ENCODE data around the gene COG5. TPM values are rescaled to one million over a fixed set of nuclear protein-coding genes. Genes with fewer than 3 reads are reported as not detected.

Gene COG5
- total RNA-seq, 4 donors from 2014 or later, result 20.8 to 49.7 (median 25.7) TPM

- peaks cover 35 to 41% of the 10 kb centered on the region in 2 donors for H3K4me1 ChIP-seq
- no peaks in the 10 kb centered on the region for H3K9me3 ChIP-seq
- H3K36me3 ChIP-seq, result no peaks in the 10 kb centered on the region
- peak; percentile 59 for ATAC-seq
- no peak for TF ChIP-seq POLR2A (IDR thresholded peaks at IDR 0.05)
- TF ChIP-seq, protein P1, sequence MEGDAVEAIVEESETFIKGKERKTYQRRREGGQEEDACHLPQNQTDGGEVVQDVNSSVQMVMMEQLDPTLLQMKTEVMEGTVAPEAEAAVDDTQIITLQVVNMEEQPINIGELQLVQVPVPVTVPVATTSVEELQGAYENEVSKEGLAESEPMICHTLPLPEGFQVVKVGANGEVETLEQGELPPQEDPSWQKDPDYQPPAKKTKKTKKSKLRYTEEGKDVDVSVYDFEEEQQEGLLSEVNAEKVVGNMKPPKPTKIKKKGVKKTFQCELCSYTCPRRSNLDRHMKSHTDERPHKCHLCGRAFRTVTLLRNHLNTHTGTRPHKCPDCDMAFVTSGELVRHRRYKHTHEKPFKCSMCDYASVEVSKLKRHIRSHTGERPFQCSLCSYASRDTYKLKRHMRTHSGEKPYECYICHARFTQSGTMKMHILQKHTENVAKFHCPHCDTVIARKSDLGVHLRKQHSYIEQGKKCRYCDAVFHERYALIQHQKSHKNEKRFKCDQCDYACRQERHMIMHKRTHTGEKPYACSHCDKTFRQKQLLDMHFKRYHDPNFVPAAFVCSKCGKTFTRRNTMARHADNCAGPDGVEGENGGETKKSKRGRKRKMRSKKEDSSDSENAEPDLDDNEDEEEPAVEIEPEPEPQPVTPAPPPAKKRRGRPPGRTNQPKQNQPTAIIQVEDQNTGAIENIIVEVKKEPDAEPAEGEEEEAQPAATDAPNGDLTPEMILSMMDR (IDR thresholded peaks at IDR 0.05 in 4 of 5, conservative IDR thresholded peaks at IDR 0.05 in 1 of 5), result no peak
- peak overlapping the region; percentile 92 to 99 (median 98) for H3K27ac ChIP-seq
- in situ Hi-C loops (cut with MboI; ENCODE audit: low sequenced_read_pairs in 4 of 4), result loop anchor here in 1 of 4 donors (25.0 kb wide), 1 partner anchor 376 kb away; no protein-coding TSS in a partner anchor
- H3K4me3 ChIP-seq, result peak overlapping the region; percentile 78 to 99 (median 95)
- DNase-seq, result peak in 1 of 2 donors; percentile 26
- intact Hi-C loops (cut with DNase I; ENCODE audit: low total_unique reads), result loop anchor here (1.0 to 10.0 kb wide), 5 partner anchors 17 to 396 kb away; partner anchors contain the start of genes BCAP29, CBLL1 and HBP1
- no peaks in the 10 kb centered on the region for H3K27me3 ChIP-seq
Measured at GRCh38 chr7:107563081-107563774, 492 bp downstream of the COG5 start.

DNA sequence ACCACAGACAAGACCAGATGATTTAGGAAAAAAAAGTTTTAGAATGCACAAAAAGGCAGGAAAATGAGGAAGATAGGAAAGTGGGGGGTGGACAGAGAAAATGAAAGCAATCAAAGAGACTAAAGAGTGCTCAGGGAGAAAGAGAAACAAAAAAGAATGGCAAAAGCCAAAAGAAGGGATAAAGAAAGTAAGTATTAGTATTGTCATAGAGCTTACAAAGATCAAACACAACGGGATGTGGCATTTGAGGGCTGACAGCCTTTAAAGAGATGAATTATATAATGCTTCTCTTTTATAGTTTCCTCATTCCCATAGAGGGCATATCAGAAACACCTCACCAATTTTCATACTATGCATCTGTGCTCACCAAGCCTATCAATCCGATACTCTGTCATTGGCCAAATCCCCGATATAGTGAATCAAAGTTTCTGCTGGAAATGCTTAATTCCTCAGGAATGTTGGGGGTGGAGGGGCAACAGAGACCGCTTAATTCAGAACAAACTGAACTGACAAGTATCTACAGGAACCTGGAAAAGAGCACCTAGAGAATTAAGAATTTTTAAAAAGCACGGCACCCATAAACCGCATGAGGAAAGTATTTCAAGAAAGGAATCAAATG lies 2.7 kb downstream of the COG5 start:
- DNase-seq, result no peak
- no peaks in the 10 kb centered on the region for H3K9me3 ChIP-seq
- no peak for ATAC-seq
- H3K4me1 ChIP-seq, result peaks cover 35 to 41% of the 10 kb centered on the region in 2 donors
- no peaks in the 10 kb centered on the region for H3K27me3 ChIP-seq
- no peak overlapping the region for H3K4me3 ChIP-seq
- intact Hi-C loops (cut with DNase I; ENCODE audit: low total_unique reads) (loop anchor here (5.0 to 10.0 kb wide), 4 partner anchors 51 to 394 kb away; partner anchors contain the start of genes CBLL1 and HBP1), in situ Hi-C loops (cut with MboI; ENCODE audit: low sequenced_read_pairs in 4 of 4) (loop anchor here in 1 of 4 donors (25.0 kb wide), 1 partner anchor 374 kb away; no protein-coding TSS in a partner anchor)
- no peak overlapping the region for H3K27ac ChIP-seq
- no peak for TF ChIP-seq POLR2A (IDR thresholded peaks at IDR 0.05)
- TF ChIP-seq, protein P1 (IDR thresholded peaks at IDR 0.05 in 4 of 5, conservative IDR thresholded peaks at IDR 0.05 in 1 of 5), result no peak
- H3K36me3 ChIP-seq, result peaks cover 0 to 19% of the 10 kb centered on the region in 2 donors

GRCh38 chr7:107559864-107560263 lies 3.9 kb downstream of the COG5 start:
- no peak for TF ChIP-seq POLR2A (IDR thresholded peaks at IDR 0.05)
- TF ChIP-seq, protein P1 (IDR thresholded peaks at IDR 0.05 in 4 of 5, conservative IDR thresholded peaks at IDR 0.05 in 1 of 5), result no peak
- intact Hi-C loops (cut with DNase I; ENCODE audit: low total_unique reads), result loop anchor here (5.0 to 10.0 kb wide), 4 partner anchors 52 to 393 kb away; partner anchors contain the start of genes CBLL1 and HBP1
- Histone ChIP-seq H3K4me1 (peaks cover 31 to 38% of the 10 kb centered on the region in 2 donors), H3K27me3 (no peaks in the 10 kb centered on the region), H3K36me3 (peaks cover 0 to 20% of the 10 kb centered on the region in 2 donors), H3K9me3 (no peaks in the 10 kb centered on the region), H3K27ac (no peak overlapping the region), H3K4me3 (no peak overlapping the region)
- DNase-seq (no peak), ATAC-seq (no peak)
- in situ Hi-C loops (cut with MboI; ENCODE audit: low sequenced_read_pairs in 4 of 4), result loop anchor here in 1 of 4 donors (25.0 kb wide), 1 partner anchor 373 kb away; no protein-coding TSS in a partner anchor

GRCh38 chr7:107555893-107556292 lies 7.8 kb downstream of the COG5 start:
- no peak for TF ChIP-seq POLR2A (IDR thresholded peaks at IDR 0.05)
- TF ChIP-seq, protein P1 (IDR thresholded peaks at IDR 0.05 in 4 of 5, conservative IDR thresholded peaks at IDR 0.05 in 1 of 5), result no peak
- in situ Hi-C loops (cut with MboI; ENCODE audit: low sequenced_read_pairs in 4 of 4), result loop anchor here in 1 of 4 donors (25.0 kb wide), 1 partner anchor 369 kb away; no protein-coding TSS in a partner anchor
- peaks cover 0 to 29% of the 10 kb centered on the region in 2 donors for H3K36me3 ChIP-seq

More at GRCh38 chr7:107555893-107556292, 7.8 kb downstream of the COG5 start:
- H3K9me3 ChIP-seq, result no peaks in the 10 kb centered on the region
- H3K27ac ChIP-seq, result no peak overlapping the region
- no peak for DNase-seq
- H3K4me1 ChIP-seq, result peaks cover 12 to 15% of the 10 kb centered on the region in 2 donors
- intact Hi-C loops (cut with DNase I; ENCODE audit: low total_unique reads), result no loop called here
- no peak for ATAC-seq
- no peaks in the 10 kb centered on the region for H3K27me3 ChIP-seq
- no peak overlapping the region for H3K4me3 ChIP-seq
